Panc1 (cell line): ENCODE data around the gene RPH3AL. TPM values are rescaled to one million over a fixed set of nuclear protein-coding genes. Genes with fewer than 3 reads are reported as not detected.

Source experiments
- ATAC-seq: fragments of 200-7000 bp; cut with Tn5 transposase; 2 replicates; pipeline ENCODE4 v1.9.1; 2020; ENCODE audit warnings: mild to moderate bottlenecking, moderate library complexity
- BruUV-seq: library from RNA; stranded (reverse); fragments of 400-500 nt; replicated peaks from 2 replicates; lab custom pipeline; 2021; lab: Mats Ljungman, UMichigan
- CTCF ChIA-PET: fragments of 300-600 bp; sonication (Branson Sonifier 250); formaldehyde crosslinking; loops from one replicate; lab custom pipeline; 2022; ENCODE audit warnings: antibody characterized with exemption; lab: Charles Lee
- POLR2A ChIA-PET: fragments of 300-600 bp; sonication (Branson Sonifier 250); formaldehyde crosslinking; loops from one replicate; lab custom pipeline; 2022; ENCODE audit warnings: antibody characterized with exemption; lab: Charles Lee
- DNase-seq: peaks from one replicate; pipeline ENCODE4 v3.0.0-alpha.2; 2010; ENCODE audit warnings: low read depth, low spot score
- H3K27ac ChIP-seq: 2 replicates; pipeline ENCODE4 v1.5.1; 2011; ENCODE audit warnings: mild to moderate bottlenecking, low read length, inconsistent platforms
- H3K27me3 ChIP-seq: fragments of 200-500 bp; sonication (Bioruptor generic); 2 replicates; pipeline ENCODE4 v1.6.0; 2014; ENCODE audit warnings: low read length, inconsistent platforms; ENCODE audit not compliant: control insufficient read depth, insufficient read depth
- H3K36me3 ChIP-seq: fragments of 200-500 bp; sonication (Bioruptor generic); 2 replicates; pipeline ENCODE4 v1.5.1; 2014; ENCODE audit warnings: inconsistent platforms, mild to moderate bottlenecking, low read length, moderate library complexity; ENCODE audit not compliant: control insufficient read depth, insufficient read depth
- H3K4me1 ChIP-seq: 2 replicates; pipeline ENCODE4 v1.5.1; 2011; ENCODE audit warnings: inconsistent platforms, mild to moderate bottlenecking, low read length, moderate library complexity; ENCODE audit not compliant: control insufficient read depth, insufficient read depth
- H3K4me3 ChIP-seq, 2 experiments: 2 replicates each; pipeline ENCODE4 v1.5.1; 2011 to 2012; ENCODE audit warnings: low read depth in 2 of 2, low read length in 2 of 2, mild to moderate bottlenecking in 2 of 2, inconsistent platforms in 1 of 2, moderate library complexity in 1 of 2
- H3K9me3 ChIP-seq: fragments of 200-500 bp; sonication (Bioruptor generic); 2 replicates; pipeline ENCODE4 v1.5.1; 2014; ENCODE audit warnings: low read depth, mild to moderate bottlenecking, inconsistent platforms, low read length, moderate library complexity; ENCODE audit not compliant: control insufficient read depth, insufficient read depth
- CTCF ChIP-seq: fragments of 450-650 bp; IDR thresholded peaks from 2 replicates; pipeline ENCODE4 v1.5.1; 2017; ENCODE audit warnings: mild to moderate bottlenecking
- POLR2AphosphoS5 ChIP-seq: IDR thresholded peaks from 2 replicates; pipeline ENCODE4 v1.6.1; 2012; ENCODE audit warnings: mild to moderate bottlenecking, low read depth, low read length, moderate library complexity
- REST ChIP-seq, 2 experiments: IDR thresholded peaks; 2 replicates each; pipeline ENCODE4 v1.6.1; 2011 to 2012; ENCODE audit warnings: low read depth in 2 of 2, control low read depth in 1 of 2, low read length in 1 of 2, mild to moderate bottlenecking in 1 of 2, moderate library complexity in 1 of 2; ENCODE audit not compliant: insufficient read depth in 1 of 2
- SIN3A ChIP-seq: IDR thresholded peaks from 2 replicates; pipeline ENCODE4 v1.6.1; 2012; ENCODE audit warnings: low read depth, mild to moderate bottlenecking, low read length, moderate library complexity, borderline replicate concordance; ENCODE audit not compliant: insufficient read depth
- TCF7L2 ChIP-seq: IDR thresholded peaks from 2 replicates; pipeline ENCODE4 v1.6.1; 2011; ENCODE audit warnings: mild to moderate bottlenecking, low read depth, low read length, inconsistent platforms
- in situ Hi-C: cut with HindIII; loops from 2 replicates; pipeline ENCODE4 v1.10.0; 2016; ENCODE audit warnings: low sequenced_read_pairs, low pct_unique_long_range_greater_than_20kb
- intact Hi-C: fragments of 100-400 bp; cut with micrococcal nuclease; formaldehyde crosslinking; loops from one replicate; pipeline ENCODE4 v1.10.0; 2022; ENCODE audit not compliant: unreplicated experiment
- total RNA-seq: library from RNA; stranded (reverse); gene quantifications from one replicate; pipeline ENCODE4 v1.2.1, GENCODE V29; 2021; ENCODE audit not compliant: unreplicated experiment

The RPH3AL gene
- total RNA-seq, 1 experiment from 2014 or later: 2.2 TPM

- ATAC-seq (no peak), DNase-seq (no peak)
- Histone ChIP-seq H3K36me3 (no peaks in the 10 kb centered on the region), H3K4me3 (no peak overlapping the region), H3K27me3 (no peaks in the 10 kb centered on the region), H3K4me1 (no peaks in the 10 kb centered on the region), H3K27ac (no peak overlapping the region), H3K9me3 (no peaks in the 10 kb centered on the region)
- BruUV-seq: no TSS peak
- ChIA-PET CTCF (no interaction called here), POLR2A (no interaction called here)
- in situ Hi-C loops (no loop called here), intact Hi-C loops (no loop called here)
- TF ChIP-seq CTCF: no peak
- TF ChIP-seq REST (IDR thresholded peaks at IDR 0.05; ENCODE audit: insufficient read depth in 1 of 2, low read depth in 2 of 2, low read length in 1 of 2): no peak
- no peak for TF ChIP-seq POLR2AphosphoS5
- no peak for TF ChIP-seq SIN3A
- no peak for TF ChIP-seq TCF7L2
Measured at GRCh38 chr17:325270-326009, 27.2 kb downstream of the RPH3AL start.

- CTCF ChIA-PET: no interaction called here
Measured at GRCh38 chr17:323721-324571, 28.7 kb downstream of the RPH3AL start.

More at GRCh38 chr17:323721-324571, 28.7 kb downstream of the RPH3AL start:
- POLR2A ChIA-PET: interaction anchor here (0.8 kb wide), 1 partner anchor 1434 kb away, joined by 10 read pairs; no protein-coding TSS in a partner anchor
- Histone ChIP-seq H3K36me3 (no peaks in the 10 kb centered on the region), H3K27me3 (no peaks in the 10 kb centered on the region), H3K9me3 (no peaks in the 10 kb centered on the region), H3K4me3 (no peak overlapping the region), H3K27ac (no peak overlapping the region), H3K4me1 (no peaks in the 10 kb centered on the region)
- no peak for DNase-seq
- in situ Hi-C loops: no loop called here
- TF ChIP-seq REST (IDR thresholded peaks at IDR 0.05; ENCODE audit: insufficient read depth in 1 of 2, low read depth in 2 of 2, low read length in 1 of 2): no peak
- TF ChIP-seq TCF7L2: no peak
- TF ChIP-seq SIN3A: no peak
- TF ChIP-seq POLR2AphosphoS5: no peak
- no peak for TF ChIP-seq CTCF
- no TSS peak for BruUV-seq
- intact Hi-C loops: no loop called here
- no peak for ATAC-seq
